Measurements from ENCODE around the gene PPFIBP1.
A peak's percentile ranks its signal among the peaks of the same experiment; 100 is the strongest.

Gene PPFIBP1

GRCh38 chr12:27673101-27673718 lies 149.2 kb downstream of the PPFIBP1 start:
- FAIRE-seq = peak; percentile 38

GRCh38 chr12:27674989-27675388 lies 151.0 kb downstream of the PPFIBP1 start:
- no peak for FAIRE-seq

GRCh38 chr12:27680619-27681018 lies 156.6 kb downstream of the PPFIBP1 start:
- FAIRE-seq = no peak

- FAIRE-seq = no peak
Observed at GRCh38 chr12:27682534-27682933, 158.5 kb downstream of the PPFIBP1 start.

GRCh38 chr12:27685274-27685673 lies 161.3 kb downstream of the PPFIBP1 start:
- FAIRE-seq = peak; percentile 57

GRCh38 chr12:27686147-27686546 lies 162.1 kb downstream of the PPFIBP1 start:
- peak; percentile 38 for FAIRE-seq

- no peak for FAIRE-seq
Observed at GRCh38 chr12:27688671-27689070, 164.7 kb downstream of the PPFIBP1 start.

GRCh38 chr12:27689558-27690180 lies 165.7 kb downstream of the PPFIBP1 start:
- FAIRE-seq = no peak

GRCh38 chr12:27693403-27693802 lies 169.4 kb downstream of the PPFIBP1 start:
- no peak for FAIRE-seq

- no peak for FAIRE-seq
Observed at GRCh38 chr12:27695556-27696292, 171.7 kb downstream of the PPFIBP1 start.

GRCh38 chr12:27696293-27696652 lies 172.3 kb downstream of the PPFIBP1 start, which contains the start of gene REP15:
Gene REP15 (plus strand): TSS chr12:27696447. CDS start chr12:27696563, 116 bp downstream.
- no peak for FAIRE-seq

- no peak for FAIRE-seq
Observed at GRCh38 chr12:27696864-27697564, 173.0 kb downstream of the PPFIBP1 start.

GRCh38 chr12:27703720-27704452 lies 179.9 kb downstream of the PPFIBP1 start:
- FAIRE-seq = no peak

GRCh38 chr12:27705263-27705662 lies 181.3 kb downstream of the PPFIBP1 start:
- no peak for FAIRE-seq

- FAIRE-seq = no peak
Observed at GRCh38 chr12:27707216-27707615, 183.2 kb downstream of the PPFIBP1 start.

GRCh38 chr12:27709212-27709931 lies 185.4 kb downstream of the PPFIBP1 start:
- no peak for FAIRE-seq

- no peak for FAIRE-seq
Observed at GRCh38 chr12:27709932-27710591, 186.1 kb downstream of the PPFIBP1 start.

GRCh38 chr12:27710592-27711316 lies 186.7 kb downstream of the PPFIBP1 start, which contains the start of gene MRPS35:
Gene MRPS35 (plus strand): TSS chr12:27710832. CDS start chr12:27710844, 12 bp downstream.
- FAIRE-seq = no peak

GRCh38 chr12:27711317-27711682 lies 187.3 kb downstream of the PPFIBP1 start:
- no peak for FAIRE-seq

- no peak for FAIRE-seq
Observed at GRCh38 chr12:27711967-27712366, 188.0 kb downstream of the PPFIBP1 start.

- no peak for FAIRE-seq
Observed at GRCh38 chr12:27723212-27723611, 199.2 kb downstream of the PPFIBP1 start.
